Stimulated activated CD8-positive, alpha-beta memory T cell treated with anti-CD3 and anti-CD28 coated beads, Interleukin-15, amount 100 ng/mL, for 1 hour (primary cell): ENCODE results near the gene APLP2.
A peak's percentile ranks its signal among the peaks of the same experiment; 100 is the strongest.

ENCODE experiments used
- DNase-seq: peaks from one replicate; pipeline ENCODE4 v3.0.0-alpha.2; 2020; ENCODE audit warnings: low read depth

Gene APLP2

DNA sequence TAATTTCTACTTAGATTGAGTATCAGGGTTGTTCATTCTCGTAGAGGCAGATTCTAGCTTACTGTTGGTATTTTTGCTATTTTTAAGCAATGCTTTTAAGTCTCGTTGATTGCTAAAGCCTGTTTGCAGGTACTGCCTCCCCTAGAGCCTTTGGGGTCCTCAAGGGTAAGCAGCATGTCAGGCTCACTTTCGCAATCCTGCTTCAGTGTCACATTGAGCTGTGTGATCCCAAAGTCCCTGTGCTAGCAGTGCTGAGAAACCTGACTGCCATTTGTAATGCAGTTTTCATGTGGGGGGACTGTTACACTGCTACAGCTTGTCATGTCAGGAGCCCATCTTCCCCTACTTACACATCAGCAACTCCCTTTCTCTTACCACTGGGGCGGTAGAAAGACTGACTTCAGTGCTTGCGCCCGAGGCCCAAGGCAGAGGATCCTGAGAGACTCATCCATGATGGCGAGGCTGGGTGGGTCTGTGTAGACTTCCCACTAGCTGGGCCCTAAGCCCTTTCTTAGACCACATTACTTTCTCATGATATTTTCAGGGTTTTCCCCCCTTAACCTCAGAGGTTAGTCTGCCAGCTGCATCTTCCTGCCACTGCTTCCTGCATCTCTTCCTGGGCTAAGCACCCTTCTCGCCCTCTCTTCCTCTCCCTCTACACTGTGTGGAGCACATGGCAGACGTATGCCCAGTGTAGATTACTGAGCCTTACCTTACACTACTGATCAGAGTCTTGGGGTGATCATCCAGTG is 49.1 kb downstream of the APLP2 start:
- no peak for DNase-seq

DNA sequence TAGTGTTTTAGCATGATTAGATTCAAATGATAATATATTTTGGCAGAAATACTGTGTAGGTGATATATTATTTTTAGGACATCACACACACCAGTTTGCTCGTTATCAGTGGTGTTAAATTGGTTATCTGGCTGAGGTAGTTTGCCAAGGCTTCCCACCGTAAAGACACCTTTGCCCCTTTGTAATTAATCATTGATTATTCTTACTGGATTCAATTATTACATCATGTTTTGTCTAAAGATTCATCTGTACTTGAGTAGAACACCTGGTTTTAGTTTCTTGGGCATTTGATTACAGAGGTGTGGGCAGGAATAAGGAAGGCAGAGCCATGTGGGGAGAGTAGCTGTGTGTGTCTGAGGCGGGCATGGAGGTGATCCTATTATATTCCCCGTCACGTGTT is 50.4 kb downstream of the APLP2 start:
- no peak for DNase-seq

DNA sequence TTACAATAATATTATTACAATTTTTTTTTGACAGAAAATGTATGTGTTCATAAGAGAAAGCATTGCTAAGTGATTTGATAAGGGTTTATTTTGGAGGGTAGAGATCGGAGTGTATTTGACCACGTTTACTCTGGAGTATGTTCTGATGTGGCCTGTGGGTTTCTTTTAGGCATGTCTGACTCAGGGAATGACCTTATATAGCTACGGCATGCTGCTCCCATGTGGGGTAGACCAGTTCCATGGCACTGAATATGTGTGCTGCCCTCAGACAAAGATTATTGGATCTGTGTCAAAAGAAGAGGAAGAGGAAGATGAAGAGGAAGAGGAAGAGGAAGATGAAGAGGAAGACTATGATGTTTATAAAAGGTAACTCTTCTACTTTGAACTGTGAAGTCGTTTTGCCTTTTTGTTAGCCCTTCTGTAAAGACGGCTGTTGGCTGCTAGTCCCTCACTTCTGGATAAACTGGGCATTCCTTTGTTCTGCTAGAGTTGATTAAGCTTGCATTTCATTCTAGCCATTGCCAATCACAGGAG is 51.8 kb downstream of the APLP2 start:
- no peak for DNase-seq

DNA sequence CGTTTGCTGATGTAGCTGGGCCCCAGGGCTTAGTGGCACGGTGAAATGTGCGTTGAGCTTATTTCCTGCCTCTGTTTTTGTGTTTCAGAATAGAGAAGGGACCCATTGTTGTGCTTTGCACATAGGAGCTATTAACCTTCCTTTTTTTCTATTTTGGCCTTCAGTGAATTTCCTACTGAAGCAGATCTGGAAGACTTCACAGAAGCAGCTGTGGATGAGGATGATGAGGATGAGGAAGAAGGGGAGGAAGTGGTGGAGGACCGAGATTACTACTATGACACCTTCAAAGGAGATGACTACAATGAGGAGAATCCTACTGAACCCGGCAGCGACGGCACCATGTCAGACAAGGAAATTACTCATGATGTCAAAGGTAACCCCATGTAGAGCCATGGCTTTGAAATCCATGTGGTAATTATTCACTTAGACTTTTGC is 52.5 kb downstream of the APLP2 start:
- DNase-seq = no peak

DNA sequence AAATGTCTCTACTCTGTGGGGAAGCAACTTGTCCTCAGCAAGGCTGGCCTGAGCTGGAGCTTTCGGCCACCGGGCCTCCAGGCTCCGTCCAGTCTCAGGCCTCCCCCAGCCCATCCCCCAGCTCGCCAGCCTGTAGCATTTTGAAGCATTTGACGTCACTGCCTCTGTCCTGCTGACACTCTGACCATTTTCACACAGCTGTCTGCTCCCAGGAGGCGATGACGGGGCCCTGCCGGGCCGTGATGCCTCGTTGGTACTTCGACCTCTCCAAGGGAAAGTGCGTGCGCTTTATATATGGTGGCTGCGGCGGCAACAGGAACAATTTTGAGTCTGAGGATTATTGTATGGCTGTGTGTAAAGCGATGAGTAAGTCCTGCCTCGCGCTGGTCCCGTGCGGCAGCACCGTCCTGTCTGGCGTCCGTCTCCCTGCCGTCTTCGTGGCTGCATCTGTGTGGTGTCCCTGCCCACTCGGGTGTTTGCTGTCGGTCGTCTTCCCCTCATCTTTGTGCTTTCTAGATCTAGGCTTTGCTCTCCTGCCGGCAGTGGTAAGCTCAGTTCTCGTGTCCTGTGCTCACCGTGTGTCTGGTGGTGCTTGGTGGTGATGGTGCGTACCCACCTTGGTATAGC is 53.8 kb downstream of the APLP2 start:
- DNase-seq = no peak

DNA sequence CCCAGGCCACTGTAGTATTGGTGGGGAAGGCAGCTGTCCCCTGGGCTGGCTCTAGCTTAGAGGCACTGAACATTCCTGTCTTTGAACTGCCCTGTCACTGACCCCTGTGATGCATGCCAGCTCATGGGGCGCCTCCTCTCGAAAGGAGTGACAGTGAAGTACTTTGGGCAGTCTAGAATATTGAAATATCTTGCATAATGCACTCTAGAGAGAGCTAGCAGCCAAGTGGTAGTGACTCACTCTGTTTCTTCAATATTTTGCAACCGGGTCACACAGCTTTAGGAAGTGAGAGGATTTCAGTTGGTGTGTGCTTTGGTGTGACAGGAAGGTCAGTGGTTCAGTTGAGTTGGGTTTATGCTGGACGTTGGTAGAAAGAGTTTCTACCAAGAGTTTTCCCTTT is 54.4 kb downstream of the APLP2 start:
- DNase-seq = no peak

DNA sequence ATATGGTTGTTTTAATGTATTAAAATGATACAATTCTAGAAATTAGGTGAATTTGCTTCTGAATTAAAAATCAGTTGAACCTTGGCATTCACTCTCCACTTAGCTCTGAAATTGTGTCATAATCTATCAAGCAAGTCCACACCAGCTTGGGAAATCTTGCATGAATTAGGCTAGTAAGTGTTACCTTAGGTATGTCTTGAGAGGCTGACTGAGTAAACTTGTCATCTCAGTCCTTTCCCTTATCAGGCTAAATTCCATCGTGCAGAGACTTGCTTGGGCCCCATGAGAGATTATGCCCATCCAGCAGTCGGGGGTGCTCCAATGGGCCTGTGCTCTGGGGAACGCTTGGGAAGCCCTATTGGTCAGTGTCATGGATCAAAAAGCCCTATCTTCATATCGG is 55.9 kb downstream of the APLP2 start:
- DNase-seq = no peak

DNA sequence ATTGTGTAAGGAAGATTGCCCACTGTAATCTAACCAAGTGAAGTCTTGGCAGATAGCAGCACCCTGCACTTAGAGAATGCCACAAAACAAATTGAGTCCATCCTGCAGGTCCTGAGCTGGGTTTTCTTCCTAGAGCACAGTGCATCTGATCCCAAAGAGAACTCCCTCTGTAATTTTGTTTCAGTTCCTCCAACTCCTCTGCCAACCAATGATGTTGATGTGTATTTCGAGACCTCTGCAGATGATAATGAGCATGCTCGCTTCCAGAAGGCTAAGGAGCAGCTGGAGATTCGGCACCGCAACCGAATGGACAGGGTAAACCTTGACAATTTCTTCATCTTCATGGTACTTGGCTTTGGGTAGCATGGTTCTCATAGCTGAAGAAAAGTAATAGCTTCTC is 56.8 kb downstream of the APLP2 start:
- DNase-seq = no peak

DNA sequence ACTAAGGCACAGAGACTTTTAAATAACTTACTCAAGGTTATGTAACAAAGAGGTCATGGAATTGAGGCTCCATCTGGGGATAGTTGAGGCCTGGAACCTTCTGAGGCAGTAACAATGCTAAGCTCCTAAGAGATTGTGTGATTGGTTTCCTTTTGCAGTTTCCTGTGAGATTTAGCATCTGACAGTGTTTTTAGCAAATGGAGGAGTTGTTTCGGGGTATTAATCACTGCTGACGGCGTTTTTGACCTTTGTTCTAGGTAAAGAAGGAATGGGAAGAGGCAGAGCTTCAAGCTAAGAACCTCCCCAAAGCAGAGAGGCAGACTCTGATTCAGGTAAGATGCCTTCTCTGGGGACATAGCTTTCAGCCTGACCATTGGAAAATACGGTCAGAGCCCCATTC is 57.8 kb downstream of the APLP2 start:
- DNase-seq = no peak

DNA sequence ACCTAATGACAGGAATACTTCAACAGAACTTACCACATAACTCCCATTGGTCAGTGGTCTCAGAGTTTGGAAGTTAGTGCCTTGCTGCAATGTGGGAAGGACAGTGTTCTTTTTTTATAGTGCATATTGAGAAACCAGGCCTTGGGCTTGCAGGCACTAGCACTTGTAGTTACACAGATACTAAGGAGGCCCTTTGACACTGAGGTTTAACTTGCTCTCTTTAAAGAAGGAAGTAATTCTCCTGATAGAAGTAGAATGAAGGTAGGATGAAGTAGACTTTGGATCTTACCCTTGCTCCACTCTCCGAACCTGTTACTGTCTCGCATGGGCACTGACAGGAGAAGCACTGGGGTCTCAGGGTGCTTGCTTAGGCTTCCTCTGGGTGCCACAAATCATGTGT is 58.9 kb downstream of the APLP2 start:
- DNase-seq = no peak

DNA sequence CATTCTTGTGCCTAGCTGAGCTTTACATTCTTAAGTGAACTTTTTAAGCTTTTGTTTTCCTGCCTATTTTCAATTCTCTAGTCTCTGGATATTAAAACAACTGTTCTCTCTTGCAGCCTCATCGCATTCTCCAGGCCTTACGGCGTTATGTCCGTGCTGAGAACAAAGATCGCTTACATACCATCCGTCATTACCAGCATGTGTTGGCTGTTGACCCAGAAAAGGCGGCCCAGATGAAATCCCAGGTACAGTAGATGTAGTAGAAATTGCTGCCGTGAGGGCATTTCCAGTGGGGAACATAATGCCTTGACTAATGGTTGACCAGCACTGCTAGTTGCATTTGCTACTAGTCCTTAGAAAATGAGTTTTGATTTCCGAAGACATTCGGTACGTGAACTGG is 60.2 kb downstream of the APLP2 start:
- no peak for DNase-seq

DNA sequence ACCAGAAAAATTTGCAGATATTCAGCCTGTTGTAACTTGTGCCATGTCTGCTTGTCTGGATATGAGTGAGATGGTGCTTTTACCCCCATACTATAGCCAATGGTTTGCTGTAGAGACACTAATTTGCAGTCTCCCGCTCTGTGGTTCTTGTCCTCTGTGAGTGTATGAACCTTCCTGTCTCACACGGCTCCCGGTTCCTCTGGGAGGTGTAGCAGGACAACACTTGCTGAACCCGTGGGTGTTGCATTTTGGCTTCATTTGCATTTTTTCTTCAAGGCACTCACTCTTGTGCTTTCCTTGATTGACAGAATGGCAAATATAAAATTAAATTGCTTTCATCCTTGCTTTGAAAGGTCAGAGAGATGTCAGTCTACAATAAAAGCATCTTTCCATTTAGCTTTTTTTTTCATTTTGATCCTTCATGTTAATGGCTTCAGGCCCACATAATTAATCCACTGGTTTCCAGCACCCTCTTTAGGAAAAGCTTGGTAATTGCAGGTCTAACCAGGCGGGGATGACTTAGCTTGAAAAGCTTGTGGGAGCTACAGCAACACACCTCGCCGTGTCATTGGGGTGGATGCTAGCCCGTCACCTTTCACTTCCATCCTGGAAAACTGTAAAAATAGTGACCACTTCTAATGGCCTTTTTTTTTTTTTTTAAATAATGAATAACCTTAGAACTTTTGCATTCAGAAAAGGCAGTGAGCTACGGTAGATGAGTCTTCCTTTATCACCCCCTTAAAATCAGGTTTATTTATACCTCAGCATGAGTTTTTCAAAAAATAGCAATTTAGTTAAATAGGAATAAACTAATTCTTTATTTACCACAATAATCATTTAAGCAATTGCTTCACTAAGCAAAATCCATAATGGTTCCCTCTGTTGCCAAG is 62.5 kb downstream of the APLP2 start:
- DNase-seq = peak; percentile 16

DNA sequence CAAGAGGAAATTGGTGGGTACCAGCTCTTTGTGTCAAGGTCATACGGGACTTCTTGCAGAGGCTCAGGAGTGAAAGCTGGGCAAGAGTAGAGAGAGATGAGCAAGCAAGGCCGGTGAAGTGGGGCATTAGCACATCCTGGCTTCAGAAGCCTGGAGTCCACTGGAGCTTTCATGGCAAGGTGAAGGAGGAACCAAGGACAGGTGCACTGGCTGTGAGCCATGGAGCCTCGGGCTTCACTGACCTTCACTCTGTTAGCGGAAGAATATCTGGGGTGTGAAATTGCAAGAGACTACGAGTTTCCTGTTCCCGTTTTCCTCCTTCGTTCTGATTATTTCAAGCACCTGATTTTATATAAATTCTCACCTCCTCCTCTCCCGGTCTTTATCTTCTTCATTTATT is 64.0 kb downstream of the APLP2 start:
- no peak for DNase-seq

DNA sequence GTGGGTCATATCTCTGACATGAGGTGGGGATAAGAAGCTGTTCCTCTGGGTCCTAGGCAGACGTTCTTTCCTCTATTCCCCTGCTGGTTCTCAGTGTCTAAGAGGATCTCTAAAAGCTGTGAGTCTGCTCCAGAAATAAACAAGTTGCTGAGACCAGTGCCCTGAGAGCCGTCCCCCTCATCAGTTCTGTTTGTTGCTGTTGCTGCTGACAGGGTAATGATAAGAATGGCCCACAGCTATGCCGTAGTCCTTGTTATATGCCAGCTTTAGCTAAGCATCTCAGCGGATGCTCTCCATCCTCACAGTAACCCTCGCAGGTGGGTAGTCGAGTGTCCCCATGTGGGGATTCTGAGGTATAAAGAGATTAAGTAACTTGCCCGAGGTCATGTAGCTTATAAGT is 66.4 kb downstream of the APLP2 start:
- no peak for DNase-seq

DNA sequence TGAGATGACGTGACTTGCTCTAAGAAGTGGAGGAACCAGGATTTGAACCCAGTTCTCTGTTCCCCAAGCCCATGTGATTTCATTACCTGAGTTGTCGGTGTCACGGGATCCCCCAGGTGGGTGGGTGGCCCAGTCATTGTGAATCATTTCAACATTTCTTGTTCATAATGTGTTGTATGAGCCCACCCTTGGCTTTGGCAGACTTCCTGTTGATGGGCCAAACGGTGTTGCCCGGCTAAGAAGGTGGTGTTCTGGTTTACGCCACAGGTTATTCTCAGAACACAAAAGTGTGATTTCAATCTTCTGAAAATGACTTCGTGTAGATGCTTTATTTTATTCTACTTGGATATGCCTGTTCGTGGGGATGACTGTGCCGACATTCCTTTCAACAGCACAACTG is 68.3 kb downstream of the APLP2 start:
- DNase-seq = no peak

DNA sequence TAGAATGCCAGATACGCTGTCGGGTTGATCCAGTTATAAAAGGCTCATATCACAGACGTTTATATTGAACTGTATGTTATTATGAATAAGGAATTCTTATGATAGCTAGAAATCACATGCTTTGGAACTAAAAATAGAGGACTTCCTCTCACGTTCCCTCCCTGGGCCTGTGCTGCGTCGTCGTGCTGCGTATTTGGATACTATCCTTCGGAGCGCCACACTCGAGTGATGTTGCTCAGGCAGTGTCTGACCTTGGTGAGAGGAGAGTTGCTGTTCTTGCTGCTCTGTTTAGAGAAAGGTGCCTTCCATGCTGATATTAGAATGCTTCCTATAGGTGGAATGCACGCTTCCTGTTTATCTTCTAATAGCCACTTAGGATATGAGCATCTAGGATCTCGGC is 69.7 kb downstream of the APLP2 start:
- no peak for DNase-seq

DNA sequence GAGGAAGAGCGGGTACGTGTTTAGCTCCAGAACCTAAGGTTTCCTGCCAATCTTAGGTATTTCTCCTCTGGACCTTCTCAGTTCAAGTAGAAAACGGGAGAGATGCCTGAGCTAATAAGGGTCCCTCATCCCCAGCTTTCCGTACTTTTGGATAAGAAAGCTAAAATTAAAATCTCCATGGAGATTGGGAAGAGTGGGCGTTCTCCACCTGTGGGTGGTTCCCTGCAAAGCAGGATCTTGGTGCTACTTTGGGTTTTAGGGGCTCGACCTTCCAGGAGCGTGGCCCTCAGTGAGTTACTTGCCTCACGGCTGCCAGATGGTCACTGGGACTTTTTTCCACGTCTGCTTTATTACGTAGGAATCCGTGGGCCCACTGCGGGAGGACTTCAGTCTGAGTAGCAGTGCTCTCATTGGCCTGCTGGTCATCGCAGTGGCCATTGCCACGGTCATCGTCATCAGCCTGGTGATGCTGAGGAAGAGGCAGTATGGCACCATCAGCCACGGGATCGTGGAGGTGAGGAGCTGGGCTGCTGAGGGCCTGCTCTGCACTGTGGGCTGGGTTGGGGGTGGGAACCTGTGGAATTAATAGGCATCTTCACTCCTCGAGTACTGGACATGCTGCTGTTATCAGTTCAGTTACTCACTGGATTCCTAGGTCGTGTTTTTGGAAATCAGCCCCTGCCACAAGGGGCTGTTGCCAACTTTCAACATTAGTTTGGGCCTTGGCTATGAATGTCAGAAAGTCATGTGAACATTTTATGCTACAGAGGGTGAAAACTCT is 72.1 kb downstream of the APLP2 start:
- no peak for DNase-seq

DNA sequence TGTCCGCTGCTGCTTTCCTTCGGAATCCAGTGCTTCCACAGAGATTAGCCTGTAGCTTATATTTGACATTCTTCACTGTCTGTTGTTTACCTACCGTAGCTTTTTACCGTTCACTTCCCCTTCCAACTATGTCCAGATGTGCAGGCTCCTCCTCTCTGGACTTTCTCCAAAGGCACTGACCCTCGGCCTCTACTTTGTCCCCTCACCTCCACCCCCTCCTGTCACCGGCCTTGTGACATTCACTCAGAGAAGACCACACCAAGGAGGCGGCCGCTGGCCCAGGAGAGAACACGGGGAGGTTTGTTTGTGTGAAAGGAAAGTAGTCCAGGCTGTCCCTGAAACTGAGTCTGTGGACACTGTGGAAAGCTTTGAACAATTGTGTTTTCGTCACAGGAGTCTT is 74.4 kb downstream of the APLP2 start:
- no peak for DNase-seq

DNA sequence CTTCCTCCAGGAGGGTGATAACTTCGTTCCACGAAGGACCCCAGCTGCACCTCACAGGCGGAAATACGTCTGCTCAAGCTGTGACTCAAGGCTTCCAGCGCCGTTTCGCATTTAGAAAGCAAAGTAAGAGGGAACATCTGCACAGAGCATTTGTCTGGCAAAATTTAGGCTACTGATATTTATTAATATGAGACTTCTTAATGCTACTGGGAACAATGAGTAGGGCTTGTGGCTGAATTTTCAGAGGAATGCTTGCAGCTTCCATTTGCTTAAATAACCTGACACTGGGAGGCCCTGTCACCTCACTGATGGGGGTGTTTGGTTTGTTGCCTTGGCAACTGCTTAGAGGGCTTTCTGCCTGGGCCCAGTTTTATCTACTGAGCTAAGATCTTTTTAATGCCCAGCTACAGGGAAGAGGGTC is 75.2 kb downstream of the APLP2 start:
- DNase-seq = no peak

DNA sequence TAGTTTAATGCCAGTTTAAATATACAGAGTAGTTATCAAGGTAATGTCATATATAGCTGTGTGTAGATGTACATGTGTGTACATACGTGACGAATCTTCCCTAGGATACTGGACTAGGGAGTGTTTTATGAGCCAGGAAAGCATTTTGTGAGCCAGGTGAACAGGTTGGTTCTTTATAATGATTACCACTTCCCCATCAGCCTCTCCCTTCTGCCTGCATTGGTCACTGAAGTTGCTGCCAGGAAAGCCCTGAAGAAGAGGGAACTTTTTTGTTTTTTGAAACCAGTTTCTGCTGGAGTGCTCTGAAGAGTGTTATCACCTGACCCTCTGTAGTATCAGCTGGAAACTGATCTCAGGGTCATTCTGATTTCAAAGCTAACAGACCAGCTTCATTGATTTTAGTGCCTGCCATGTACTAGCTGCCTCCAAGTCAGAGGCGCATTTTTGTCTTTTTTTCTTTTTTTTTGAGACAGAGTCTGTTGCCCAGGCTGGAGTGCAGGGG is 75.7 kb downstream of the APLP2 start:
- DNase-seq = no peak

DNA sequence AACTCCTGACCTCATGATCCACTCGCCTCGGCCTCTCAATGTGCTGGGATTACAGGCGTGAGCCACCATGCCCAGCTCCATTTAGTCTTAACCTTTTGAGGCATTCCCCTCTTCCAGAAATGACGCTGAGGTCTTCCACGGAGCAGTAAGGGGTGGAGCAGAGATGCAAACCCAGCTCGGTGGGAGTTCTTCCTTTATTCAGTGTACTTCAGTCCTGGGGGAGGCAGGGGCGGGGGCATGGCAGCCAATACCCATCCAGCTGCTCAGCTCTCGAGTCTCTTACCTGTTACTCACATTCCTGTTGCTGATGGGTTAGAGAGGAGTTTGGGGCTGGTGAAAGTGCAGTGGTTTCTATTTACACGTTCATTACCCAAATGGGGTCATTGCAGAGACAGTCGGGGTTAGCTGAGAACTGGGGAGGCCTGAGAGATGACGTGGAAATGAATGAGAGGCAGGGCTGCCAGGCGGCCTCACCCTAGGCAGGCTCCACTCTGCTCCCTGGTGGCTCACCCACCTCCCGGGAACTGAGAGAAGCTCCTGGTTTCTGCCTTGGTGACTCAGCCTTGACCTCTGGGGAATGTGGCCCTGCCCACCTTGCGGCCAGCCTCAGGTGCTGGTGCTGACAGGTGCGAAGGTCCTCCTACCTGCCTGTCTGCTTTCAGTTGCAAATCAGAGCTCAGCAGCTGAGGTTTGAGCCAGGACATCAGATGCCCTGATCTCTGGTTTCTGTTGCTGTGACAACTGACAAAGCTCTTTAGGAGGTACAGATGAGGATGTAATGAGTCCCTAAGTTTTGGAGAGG is 76.5 kb downstream of the APLP2 start:
- no peak for DNase-seq
